Epithelial cell of proximal tubule (primary cell): ENCODE measurements around the gene ANKRD42. TPM values are rescaled to one million over a fixed set of nuclear protein-coding genes. Genes with fewer than 3 reads are reported as not detected.

Experiments used
- DNase-seq: peaks from one replicate; pipeline ENCODE4 v3.0.0-alpha.2; 2011; ENCODE audit warnings: low read depth
- H3K4me3 ChIP-seq: 2 replicates; pipeline ENCODE4 v1.5.1; 2011; ENCODE audit warnings: low read depth, mild to moderate bottlenecking, low read length
- total RNA-seq: library from RNA; depleted of rRNA; stranded (reverse); fragments of >200 nt; gene quantifications from 2 replicates; pipeline ENCODE4 v1.2.3, GENCODE V29; 2015
- TF ChIP-seq, protein P1 (sequence below): conservative IDR thresholded peaks from 2 replicates; pipeline ENCODE4 v1.5.1; 2012; ENCODE audit warnings: low read depth, mild to moderate bottlenecking, low read length

Gene ANKRD42
- total RNA-seq, 1 donor from 2014 or later, result 5.3 TPM

- TF ChIP-seq, protein P1, sequence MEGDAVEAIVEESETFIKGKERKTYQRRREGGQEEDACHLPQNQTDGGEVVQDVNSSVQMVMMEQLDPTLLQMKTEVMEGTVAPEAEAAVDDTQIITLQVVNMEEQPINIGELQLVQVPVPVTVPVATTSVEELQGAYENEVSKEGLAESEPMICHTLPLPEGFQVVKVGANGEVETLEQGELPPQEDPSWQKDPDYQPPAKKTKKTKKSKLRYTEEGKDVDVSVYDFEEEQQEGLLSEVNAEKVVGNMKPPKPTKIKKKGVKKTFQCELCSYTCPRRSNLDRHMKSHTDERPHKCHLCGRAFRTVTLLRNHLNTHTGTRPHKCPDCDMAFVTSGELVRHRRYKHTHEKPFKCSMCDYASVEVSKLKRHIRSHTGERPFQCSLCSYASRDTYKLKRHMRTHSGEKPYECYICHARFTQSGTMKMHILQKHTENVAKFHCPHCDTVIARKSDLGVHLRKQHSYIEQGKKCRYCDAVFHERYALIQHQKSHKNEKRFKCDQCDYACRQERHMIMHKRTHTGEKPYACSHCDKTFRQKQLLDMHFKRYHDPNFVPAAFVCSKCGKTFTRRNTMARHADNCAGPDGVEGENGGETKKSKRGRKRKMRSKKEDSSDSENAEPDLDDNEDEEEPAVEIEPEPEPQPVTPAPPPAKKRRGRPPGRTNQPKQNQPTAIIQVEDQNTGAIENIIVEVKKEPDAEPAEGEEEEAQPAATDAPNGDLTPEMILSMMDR, result no peak
- DNase-seq, result no peak
- no peak overlapping the region for H3K4me3 ChIP-seq
Measured at GRCh38 chr11:83172551-83172950, 21.0 kb upstream of the ANKRD42 start.

DNA sequence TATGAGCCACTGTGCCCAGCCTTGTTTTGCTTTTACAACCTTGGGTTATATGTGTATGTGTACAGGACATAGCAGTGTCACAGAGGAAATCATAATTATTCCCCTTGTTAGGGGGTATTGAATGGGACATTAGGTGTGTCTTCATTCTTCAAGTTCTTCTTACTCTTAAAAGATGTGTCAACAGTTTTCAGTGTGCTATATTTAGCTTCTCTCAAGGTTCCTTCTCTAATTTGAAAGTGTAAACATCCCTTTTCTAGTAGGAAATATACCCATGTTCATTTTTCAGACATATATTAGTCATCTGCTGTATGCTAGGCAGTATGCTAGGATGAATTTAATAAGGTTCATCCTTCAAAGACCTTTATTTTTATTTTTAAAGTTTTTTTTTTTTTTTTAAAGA lies 19.5 kb upstream of the ANKRD42 start:
- DNase-seq, result no peak
- no peak overlapping the region for H3K4me3 ChIP-seq
- TF ChIP-seq, protein P1, result no peak

DNA sequence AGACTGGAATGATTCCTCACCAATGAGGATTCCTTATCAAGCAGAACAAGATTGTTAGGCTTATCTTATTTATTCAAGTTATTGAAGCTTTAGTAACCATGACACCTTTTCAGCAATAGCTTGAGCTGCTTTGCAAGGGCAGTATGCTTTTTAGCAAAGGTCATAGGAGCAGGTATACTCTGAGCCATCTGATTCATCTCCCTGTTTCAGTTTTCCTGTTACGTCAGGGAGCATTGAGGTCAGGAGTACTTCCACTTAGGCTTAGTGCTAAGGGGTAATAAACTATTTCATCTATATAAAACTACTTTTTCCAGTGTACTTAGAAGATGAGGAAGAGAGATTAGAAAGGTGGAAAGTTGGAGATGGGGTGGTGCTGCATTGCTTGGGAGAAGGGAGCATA lies 17.7 kb upstream of the ANKRD42 start:
- TF ChIP-seq, protein P1, result no peak
- DNase-seq, result no peak
- H3K4me3 ChIP-seq, result no peak overlapping the region

DNA sequence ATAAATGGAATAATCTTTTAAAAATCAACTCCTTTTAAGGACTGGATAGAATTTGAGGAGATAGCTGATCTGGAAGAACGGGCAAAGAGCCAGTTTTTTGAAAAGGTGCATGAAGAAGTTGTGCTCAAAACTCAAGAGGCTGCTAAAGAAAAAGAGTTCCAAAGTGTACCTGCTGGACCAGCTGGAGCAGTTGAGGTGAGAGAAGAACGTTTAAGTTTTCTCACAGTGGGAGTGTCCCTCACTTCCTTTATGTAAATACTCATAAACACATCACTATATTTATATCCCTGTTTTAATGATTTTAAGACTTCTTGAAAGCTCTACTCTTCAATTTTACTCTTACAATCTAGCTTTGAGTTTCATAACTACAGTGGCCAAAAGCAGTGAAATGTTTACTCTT lies 11.7 kb upstream of the ANKRD42 start:
- DNase-seq, result no peak
- H3K4me3 ChIP-seq, result no peak overlapping the region
- TF ChIP-seq, protein P1, result no peak

- no peak for DNase-seq
- TF ChIP-seq, protein P1, result no peak
- H3K4me3 ChIP-seq, result no peak overlapping the region
Measured at GRCh38 chr11:83185767-83186166, 7.7 kb upstream of the ANKRD42 start.

DNA sequence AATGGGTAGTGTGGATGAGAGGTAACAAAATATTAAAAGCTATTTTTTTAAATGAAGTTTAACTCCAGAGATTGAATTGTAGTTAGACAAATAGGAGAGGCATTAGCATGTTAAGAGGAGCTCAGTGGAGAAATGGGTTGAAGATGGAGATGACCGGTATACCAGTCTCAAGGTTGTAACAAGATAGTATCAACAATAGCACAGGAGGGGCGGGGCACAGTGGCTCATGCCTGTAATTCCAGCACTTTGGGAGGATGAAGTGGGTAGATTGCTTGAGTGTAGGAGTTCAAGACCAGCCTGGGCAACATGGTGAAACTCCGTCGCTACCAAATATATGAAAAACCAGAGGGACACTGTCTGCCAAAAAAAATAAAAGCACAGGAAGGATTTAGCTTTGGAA lies 6.0 kb upstream of the ANKRD42 start:
- DNase-seq, result no peak
- H3K4me3 ChIP-seq, result no peak overlapping the region
- TF ChIP-seq, protein P1, result no peak

GRCh38 chr11:83191491-83191890 lies 2.0 kb upstream of the ANKRD42 start:
- no peak overlapping the region for H3K4me3 ChIP-seq
- TF ChIP-seq, protein P1, result no peak
- no peak for DNase-seq
